ENCODE results near the gene TYMS.

Gene TYMS

GRCh38 chr18:615773-616172, 41.7 kb upstream of the TYMS start:
- no peak overlapping the region for H3K4me3 ChIP-seq (replicated peaks in 1 of 2; ENCODE audit: low read depth in 2 of 2, low read length in 2 of 2)
- no peak for TF ChIP-seq CTCF (IDR thresholded peaks at IDR 0.05; ENCODE audit: low read depth, low read length)
- DNase-seq (ENCODE audit: low read depth in 2 of 2), result no peak

GRCh38 chr18:616380-616995, 41.0 kb upstream of the TYMS start:
- TF ChIP-seq CTCF (IDR thresholded peaks at IDR 0.05; ENCODE audit: low read depth, low read length), result peak; percentile 66
- peak; percentile 73 to 76 for DNase-seq (ENCODE audit: low read depth in 2 of 2)
- H3K4me3 ChIP-seq (replicated peaks in 1 of 2; ENCODE audit: low read depth in 2 of 2, low read length in 2 of 2), result no peak overlapping the region

DNA sequence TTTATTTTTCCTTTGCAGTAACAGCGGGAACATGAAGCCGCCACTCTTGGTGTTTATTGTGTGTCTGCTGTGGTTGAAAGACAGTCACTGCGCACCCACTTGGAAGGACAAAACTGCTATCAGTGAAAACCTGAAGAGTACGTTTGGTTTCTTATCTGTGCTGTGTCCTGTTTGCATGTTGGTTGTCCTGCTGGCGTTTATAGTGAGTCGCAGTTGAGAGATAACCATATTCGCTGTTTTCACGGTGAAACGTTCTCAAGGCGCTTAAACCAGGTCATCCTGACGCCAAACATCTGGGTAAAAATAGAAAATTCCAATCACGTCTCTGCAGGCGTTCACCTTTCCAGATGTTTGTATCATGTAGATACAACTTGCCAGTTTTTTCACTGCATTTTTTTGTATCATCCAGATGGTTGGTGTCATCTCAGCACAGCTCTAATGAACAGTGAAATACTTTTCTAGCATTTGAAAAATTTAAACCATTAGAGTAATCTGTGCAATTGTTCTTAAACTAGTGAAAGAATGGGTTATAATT, 39.4 kb upstream of the TYMS start:
- H3K4me3 ChIP-seq (replicated peaks in 1 of 2; ENCODE audit: low read depth in 2 of 2, low read length in 2 of 2), result no peak overlapping the region
- no peak for DNase-seq (ENCODE audit: low read depth in 2 of 2)
- no peak for TF ChIP-seq CTCF (IDR thresholded peaks at IDR 0.05; ENCODE audit: low read depth, low read length)

GRCh38 chr18:618618-619017, 38.8 kb upstream of the TYMS start:
- DNase-seq (ENCODE audit: low read depth in 2 of 2), result no peak
- TF ChIP-seq CTCF (IDR thresholded peaks at IDR 0.05; ENCODE audit: low read depth, low read length), result no peak
- H3K4me3 ChIP-seq (replicated peaks in 1 of 2; ENCODE audit: low read depth in 2 of 2, low read length in 2 of 2), result no peak overlapping the region

DNA sequence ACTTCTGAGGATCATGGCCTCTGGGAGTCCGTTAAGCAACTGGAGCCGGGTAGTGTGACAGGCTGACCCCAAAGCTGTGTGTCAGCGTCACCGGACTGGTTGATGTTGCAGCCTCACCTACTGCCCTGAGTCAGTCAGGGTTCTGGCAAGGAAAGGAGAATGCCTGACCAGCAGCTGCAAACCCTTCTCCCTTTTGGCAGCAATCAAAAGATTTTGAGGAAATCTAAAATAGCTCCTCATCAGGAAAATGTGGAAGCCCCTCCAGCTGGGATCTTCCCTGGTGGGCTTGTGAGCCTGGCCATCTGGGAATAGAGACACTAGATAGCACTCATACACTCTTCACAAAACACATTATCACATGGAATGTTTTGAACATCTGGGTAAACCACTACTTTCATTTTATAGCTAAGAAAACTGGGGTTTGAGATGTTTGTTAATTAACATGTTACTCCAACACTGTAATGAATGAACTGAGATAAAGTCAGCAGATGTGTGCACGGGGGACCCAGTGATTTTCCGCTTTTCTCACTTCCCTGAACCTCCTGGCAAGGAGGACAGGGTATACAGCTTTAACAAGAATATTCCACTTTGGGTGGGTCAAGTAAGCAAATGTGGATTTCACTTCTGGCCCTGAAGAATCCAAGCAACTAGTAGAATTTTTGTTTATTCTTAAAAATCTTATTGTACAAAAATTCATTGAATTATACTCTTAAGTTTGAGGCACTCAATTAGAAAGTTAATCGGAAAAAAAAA, 36.0 kb upstream of the TYMS start:
- no peak overlapping the region for H3K4me3 ChIP-seq (replicated peaks in 1 of 2; ENCODE audit: low read depth in 2 of 2, low read length in 2 of 2)
- no peak for TF ChIP-seq CTCF (IDR thresholded peaks at IDR 0.05; ENCODE audit: low read depth, low read length)
- DNase-seq (ENCODE audit: low read depth in 2 of 2), result peak; percentile 61 to 64

DNA sequence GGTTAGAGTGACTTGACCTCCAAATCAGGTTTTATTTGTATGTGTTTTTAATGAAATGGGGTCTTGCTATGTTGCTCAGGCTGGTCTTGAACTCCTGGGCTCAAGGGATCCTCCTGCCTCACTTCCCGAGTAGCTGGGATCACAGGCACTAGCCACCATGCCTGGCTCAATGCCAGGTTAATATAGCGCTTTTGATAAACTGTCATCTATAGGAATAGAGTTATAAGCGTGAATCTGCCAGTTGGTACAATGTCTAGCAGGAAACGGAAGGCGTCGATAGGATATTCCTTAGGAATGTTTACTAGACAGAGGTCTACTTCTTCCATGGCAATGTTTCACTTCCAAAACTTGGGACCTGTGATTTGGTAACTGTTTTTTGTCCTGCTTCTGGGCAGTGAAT, 35.2 kb upstream of the TYMS start:
- DNase-seq (ENCODE audit: low read depth in 2 of 2), result no peak
- TF ChIP-seq CTCF (IDR thresholded peaks at IDR 0.05; ENCODE audit: low read depth, low read length), result no peak
- H3K4me3 ChIP-seq (replicated peaks in 1 of 2; ENCODE audit: low read depth in 2 of 2, low read length in 2 of 2), result no peak overlapping the region
